Testis (tissue), 2 donors: ENCODE results near the gene FA2H.
"Not testable (repeated sequence)": the region's sequence is repeated elsewhere in the genome, so short reads cannot be mapped to it uniquely, and the experiment has no call there.

Experiments used
- CTCF ChIP-seq, 3 experiments: fragments of 450-650 bp in 2 of 3; fragments of 200-600 bp in 1 of 3; sonication (generic) in 1 of 3; IDR thresholded peaks; one replicate each; pipeline ENCODE4 v1.5.1; 2016 to 2019; ENCODE audit warnings: antibody characterized with exemption in 3 of 3, mild to moderate bottlenecking in 2 of 3, moderate library complexity in 1 of 3
- POLR2A ChIP-seq: fragments of 450-650 bp; IDR thresholded peaks from one replicate; pipeline ENCODE4 v1.6.1; 2017; ENCODE audit warnings: antibody characterized with exemption, mild to moderate bottlenecking, moderate library complexity

- not testable (repeated sequence) for TF ChIP-seq POLR2A; CTCF (IDR thresholded peaks at IDR 0.05)
These were observed 36.6 kb upstream of the FA2H start for GRCh38 chr16:74811216-74811615.
